Limb (tissue), 2 donors: Measurements from ENCODE around the gene LCN1.
"Not testable (repeated sequence)": the region's sequence is repeated elsewhere in the genome, so short reads cannot be mapped to it uniquely, and the experiment has no call there.

Experiments used
- DNase-seq, 2 donors: peaks; one replicate each; pipeline ENCODE4 v3.0.0-alpha.2; 2016; ENCODE audit errors: extremely low spot score in 2 of 2

Gene LCN1

GRCh38 chr9:135504262-135505243 is 16.7 kb upstream of the LCN1 start:
- peak in 1 of 2 donors; percentile 64 for DNase-seq

DNA sequence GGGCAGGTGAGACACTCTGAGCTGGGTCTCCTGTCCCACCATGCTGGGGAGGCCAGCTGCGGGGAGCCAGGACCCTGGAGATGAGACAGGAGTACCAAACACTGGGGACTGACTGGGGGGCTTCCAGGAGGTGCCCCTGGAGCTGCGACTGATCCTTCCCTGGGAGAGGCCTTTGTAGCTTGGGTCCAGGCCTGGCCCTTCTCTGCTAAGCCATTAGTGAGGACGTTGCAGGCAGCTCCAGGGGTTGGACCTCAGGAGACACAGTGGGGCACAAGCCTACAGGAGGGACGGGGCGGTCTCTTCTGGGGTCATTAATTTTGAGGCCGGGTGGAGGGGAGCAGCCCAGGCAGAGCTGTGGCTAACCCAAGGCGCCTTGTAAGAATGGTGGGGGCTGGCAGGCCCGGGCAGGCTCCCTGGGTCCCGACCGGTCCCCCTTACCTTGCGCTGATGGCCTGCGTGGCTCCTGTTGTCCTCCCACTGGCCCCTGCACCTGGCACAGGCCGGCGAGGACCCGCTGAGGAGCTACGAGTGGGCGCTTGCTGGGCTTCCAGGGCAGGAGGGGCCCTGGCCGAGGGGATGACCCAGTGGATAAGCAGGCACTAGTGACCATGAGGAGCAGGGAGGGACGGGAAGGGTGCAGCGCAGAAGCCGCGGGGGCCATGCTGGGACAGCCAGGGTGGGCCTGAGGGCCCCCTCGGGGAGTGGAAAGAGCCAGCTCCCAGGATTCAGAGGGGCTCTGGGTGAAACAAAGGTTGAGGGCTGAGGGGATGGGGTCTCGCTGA is 15.6 kb upstream of the LCN1 start:
- DNase-seq: no peak

DNA sequence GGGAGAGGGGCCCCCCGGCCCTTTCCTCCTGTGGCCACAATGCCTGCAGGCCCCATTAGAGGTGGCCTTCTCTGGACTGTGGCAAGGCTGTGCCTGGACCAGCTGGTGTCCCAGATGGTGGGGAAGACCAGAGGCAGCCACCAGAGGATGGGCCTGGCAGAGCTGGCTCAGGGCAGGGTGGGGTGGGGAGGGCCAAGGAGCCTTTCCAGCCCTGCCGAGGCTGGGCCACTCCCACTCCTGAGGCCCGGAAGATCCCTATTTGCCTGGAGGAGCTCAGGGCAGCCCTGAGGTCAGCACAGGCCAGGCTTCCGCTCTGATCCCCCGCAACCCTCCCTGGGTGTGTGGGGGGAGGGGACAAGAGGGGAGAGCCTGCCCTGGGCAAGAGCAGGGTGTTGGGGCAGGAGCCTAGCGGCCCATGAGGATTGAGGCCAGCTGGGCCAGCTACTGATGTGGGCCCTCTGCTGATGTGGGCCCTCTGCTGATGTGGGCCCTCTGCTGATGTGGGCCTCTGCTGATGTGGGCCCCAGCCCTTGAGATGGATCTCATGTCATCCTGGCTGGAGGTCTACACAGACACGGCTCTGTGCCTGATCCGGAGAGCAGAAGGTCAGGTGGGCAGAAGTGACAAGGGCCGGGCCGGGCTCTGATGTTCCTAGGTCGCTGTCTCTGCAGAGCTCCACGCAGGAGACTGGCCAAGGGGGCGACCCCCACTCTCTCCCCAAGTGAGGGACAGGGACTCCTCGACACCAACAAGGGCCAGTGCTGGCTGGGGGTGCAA is 14.7 kb upstream of the LCN1 start:
- no peak for DNase-seq

DNA sequence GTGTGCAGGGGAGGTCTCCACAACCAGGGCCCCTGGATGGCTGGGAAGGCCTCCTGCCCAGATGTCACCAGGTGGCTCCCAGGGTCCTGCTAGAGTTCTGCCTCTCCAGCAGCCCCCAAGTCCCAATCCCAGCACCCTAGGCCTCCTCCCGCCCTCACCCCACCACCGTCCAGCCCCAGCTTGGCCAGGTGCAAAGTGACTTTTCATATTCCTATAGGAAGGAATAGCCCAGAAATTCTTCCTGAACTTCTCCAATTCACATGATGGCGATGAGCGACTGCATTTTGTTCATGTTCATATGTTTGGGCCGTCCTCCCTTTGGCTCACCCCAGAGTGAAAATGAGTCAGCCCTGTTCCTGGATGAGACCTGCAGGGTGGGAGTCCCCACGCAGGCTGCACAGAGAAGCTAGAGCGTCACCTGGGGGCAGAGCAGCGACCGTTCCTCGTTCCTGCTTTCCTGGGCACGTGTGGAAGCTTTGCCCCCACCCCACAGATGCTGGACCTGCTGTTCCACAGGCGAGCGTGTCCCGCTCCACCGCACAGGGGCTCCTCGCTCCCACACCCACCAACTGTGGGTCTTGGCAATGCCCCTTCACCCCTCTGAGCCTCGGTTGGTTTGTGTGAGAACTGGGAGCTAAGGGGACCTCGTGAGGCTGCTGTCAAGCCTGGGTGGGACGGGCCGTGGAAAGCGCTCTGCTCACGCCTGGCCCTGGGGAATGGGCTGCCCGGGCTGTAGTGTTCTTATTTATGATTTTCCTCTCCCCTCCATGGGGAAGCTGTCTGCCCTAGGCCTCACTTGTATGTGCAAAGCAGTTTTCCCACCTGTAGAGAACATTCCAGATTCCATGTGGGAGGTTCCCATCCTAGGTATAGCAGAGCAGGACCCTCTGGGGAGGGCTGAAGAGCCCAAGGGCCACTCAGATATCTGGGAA is 13.9 kb upstream of the LCN1 start:
- DNase-seq: peak in 1 of 2 donors; percentile 19

GRCh38 chr9:135508211-135508820 is 12.9 kb upstream of the LCN1 start:
- peak in 1 of 2 donors; percentile 7 for DNase-seq

GRCh38 chr9:135509458-135509857 is 11.8 kb upstream of the LCN1 start:
- DNase-seq: no peak

GRCh38 chr9:135512241-135512603 is 9.0 kb upstream of the LCN1 start:
- DNase-seq: no peak

DNA sequence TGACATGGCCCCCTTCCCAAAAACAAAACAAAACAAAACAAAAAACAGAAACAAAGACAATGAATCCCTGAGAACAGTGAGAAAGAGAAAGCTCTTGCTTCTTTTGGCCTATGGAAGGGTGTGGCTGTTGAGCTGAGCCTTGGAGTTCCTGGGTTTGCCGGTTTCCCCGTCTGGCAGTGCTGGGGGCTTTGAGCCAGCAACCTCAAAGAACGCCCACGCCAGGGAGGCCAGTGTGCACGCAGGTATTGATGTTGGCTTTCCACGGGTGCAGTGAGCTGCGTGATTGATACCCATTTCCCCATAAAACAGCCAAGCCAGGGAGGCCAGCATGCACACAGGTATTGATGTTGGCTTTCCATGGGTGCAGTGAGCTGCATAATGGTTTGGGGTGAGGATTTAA is 8.3 kb upstream of the LCN1 start:
- DNase-seq: peak in 1 of 2 donors; percentile 34

GRCh38 chr9:135513351-135513846 is 7.8 kb upstream of the LCN1 start:
- DNase-seq: no peak

- DNase-seq: not testable (repeated sequence)
Measured at GRCh38 chr9:135513906-135514305, 7.3 kb upstream of the LCN1 start.

DNA sequence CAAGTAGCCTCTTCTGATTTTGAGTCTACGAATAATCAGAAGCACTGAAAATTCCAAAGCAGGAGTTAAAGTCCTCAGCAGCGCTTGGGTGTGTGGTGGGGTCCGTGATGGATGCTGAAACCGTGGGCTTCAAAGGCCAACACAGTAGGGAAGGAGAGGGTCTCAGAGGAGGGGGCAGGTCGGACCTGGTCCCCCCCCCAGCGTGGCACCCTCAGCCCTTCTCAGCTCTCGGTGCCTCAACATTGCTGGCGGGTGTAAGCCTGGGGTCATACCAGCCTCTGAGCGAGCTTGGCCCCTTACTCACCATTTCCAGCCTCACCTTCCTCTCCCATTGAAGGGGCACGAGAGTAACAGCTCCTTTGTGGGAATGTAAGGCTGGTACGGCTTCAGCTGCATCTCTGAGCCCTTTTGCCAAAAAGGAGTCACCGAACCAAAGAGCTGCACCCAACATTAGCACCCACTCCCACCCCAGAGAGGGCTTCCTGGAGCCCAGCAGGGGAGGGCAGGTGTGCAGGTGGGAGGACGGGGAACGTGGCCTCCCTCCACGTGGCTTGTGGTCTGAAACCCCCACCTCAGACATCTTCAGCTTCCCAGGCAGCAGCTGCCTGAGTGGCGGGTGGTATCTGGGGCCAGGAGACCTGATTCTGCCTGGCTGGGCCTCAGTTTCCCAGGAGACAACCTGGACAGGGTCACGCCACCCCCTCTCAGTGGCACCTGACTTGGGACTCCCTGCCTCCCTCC is 6.7 kb upstream of the LCN1 start:
- DNase-seq: no peak

GRCh38 chr9:135515083-135515951 is 5.9 kb upstream of the LCN1 start:
- DNase-seq: no peak

DNA sequence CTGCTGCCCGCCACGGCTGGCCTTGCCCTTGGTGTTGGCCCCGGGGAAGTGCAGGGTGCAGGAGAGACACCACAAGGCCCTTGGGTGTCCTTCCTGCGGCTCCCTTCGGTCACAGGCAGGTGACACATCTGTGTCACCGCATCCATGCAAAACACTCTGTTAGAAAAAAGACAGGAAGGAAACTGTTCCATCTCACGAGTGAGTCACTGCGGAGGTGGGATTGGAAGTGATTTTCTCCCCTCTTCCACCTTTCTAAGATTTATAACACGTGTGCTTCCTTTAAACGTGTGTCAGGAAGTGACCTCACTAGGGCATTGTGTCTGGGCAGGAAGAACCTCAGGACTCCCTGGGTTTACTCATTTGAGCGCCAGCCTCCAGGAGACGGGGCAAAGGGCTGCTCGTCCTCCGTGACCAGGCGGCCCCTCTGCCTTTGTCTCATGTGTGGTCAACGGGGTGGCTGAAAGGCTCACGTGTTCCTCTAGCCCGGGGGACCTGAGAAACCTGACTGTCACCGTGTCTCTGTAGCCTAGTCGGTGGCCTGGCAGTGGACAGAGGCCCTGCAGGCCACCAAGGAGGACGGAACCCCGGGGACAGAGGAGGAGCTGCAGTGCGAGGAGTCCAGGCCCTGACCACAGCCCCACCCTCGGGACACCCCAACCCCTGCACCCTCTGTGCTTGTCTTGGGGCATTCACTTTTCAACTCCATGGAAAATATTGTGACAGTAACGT is 4.9 kb upstream of the LCN1 start:
- DNase-seq: no peak

- DNase-seq: no peak
Measured at GRCh38 chr9:135517407-135517822, 3.8 kb upstream of the LCN1 start.

GRCh38 chr9:135519179-135519971 is 1.9 kb upstream of the LCN1 start:
- DNase-seq: no peak

DNA sequence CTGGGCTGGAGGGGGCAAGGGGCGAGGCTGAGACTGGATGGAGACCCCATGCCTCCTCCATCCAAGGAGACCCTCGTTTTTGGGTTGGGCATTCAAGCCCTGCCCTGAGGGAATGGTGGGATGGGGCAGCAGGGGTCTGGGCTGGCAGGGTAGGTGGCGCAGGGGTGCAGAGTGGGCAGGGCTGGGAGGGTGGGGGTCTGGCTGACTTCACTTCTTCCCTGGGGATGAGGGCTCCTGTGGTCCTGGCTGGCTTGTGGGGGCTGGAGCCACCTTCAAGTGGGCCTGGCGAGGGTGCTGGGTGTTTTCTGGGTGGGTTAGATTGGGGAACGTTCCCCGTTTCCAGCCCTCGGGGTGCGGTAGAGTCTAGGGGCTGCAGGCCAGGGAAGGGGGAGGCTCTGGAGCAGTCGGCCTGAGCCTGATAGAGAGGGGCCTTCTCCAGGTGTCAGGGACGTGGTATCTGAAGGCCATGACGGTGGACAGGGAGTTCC is 412 bp downstream of the LCN1 start:
- no peak for DNase-seq
